AG08396 (cell line): ENCODE measurements around the gene TTC9B.
"Not testable (repeated sequence)": the region's sequence is repeated elsewhere in the genome, so short reads cannot be mapped to it uniquely, and the experiment has no call there.

Experiments used
- DNase-seq: peaks from one replicate; pipeline ENCODE4 v3.0.0; 2012; ENCODE audit warnings: low spot score, mixed read lengths

Gene TTC9B

GRCh38 chr19:40232949-40233810 is 15.0 kb upstream of the TTC9B start:
- DNase-seq, result no peak

GRCh38 chr19:40232479-40232878 is 14.3 kb upstream of the TTC9B start:
- DNase-seq, result no peak

- peak; percentile 63 for DNase-seq
Observed at GRCh38 chr19:40231544-40232424, 13.6 kb upstream of the TTC9B start.

GRCh38 chr19:40231057-40231456 is 12.9 kb upstream of the TTC9B start:
- no peak for DNase-seq

GRCh38 chr19:40229926-40230417 is 11.8 kb upstream of the TTC9B start:
- DNase-seq, result no peak

GRCh38 chr19:40229484-40229883 is 11.3 kb upstream of the TTC9B start:
- peak; percentile 67 for DNase-seq

- no peak for DNase-seq
Observed at GRCh38 chr19:40228863-40229262, 10.7 kb upstream of the TTC9B start.

- no peak for DNase-seq
Observed at GRCh38 chr19:40228346-40228745, 10.2 kb upstream of the TTC9B start.

GRCh38 chr19:40225440-40226305 is 7.5 kb upstream of the TTC9B start:
- peak; percentile 69 for DNase-seq

- no peak for DNase-seq
Observed at GRCh38 chr19:40224342-40225150, 6.4 kb upstream of the TTC9B start.

- DNase-seq, result no peak
Observed at GRCh38 chr19:40223135-40223822, 5.1 kb upstream of the TTC9B start.

- DNase-seq, result peak; percentile 99
Observed at GRCh38 chr19:40221858-40222619, 3.9 kb upstream of the TTC9B start.

GRCh38 chr19:40220674-40221073 is 2.5 kb upstream of the TTC9B start:
- no peak for DNase-seq

- DNase-seq, result peak; percentile 76
Observed at GRCh38 chr19:40219721-40220276, 1.6 kb upstream of the TTC9B start.

GRCh38 chr19:40219029-40219428 is 845 bp upstream of the TTC9B start:
- not testable (repeated sequence) for DNase-seq

GRCh38 chr19:40217027-40217810 is 965 bp downstream of the TTC9B start:
- DNase-seq, result no peak

GRCh38 chr19:40216777-40217026 is 1.5 kb downstream of the TTC9B start:
- DNase-seq, result no peak

- DNase-seq, result no peak
Observed at GRCh38 chr19:40216013-40216776, 2.0 kb downstream of the TTC9B start.
